AG08396 (cell line): ENCODE data around the gene C2CD5.
"Not testable (repeated sequence)": the region's sequence is repeated elsewhere in the genome, so short reads cannot be mapped to it uniquely, and the experiment has no call there.

Experiments
- DNase-seq: peaks from one replicate; pipeline ENCODE4 v3.0.0; 2012; ENCODE audit warnings: low spot score, mixed read lengths

C2CD5 gene

DNA sequence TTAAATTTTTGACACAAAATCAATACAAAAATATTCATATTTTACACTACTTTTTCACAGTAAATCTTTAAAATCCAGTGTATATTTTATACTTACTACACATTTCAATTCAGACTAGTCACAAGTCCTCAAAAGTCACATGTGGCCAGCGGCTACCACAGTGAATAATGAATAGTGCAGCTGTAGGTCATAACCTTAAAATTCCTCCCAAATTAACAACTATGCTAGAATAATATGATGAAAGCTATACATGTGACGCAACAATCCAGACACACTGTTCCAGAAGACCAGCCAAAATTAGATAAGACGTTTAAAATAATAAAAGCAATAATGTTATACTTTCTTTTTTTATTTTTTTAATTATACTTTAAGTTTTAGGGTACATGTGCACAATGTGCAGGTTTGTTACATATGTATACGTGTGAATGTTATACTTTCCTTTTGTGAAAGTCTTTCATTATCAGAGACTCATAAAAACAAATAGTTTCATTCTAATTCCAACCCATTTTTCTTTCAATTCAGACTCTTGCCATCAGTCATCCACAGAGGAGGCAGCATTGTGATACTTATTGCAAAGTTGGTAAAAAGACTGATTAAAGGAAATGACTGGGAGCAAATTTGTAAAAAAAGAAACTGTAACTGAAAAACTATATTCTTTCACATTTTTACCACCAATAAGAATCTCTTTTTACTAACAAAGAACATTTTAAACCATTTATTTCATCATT, 67.0 kb downstream of the C2CD5 start:
- DNase-seq = peak; percentile 10

- no peak for DNase-seq
Observed at GRCh38 chr12:22476133-22476532, 68.2 kb downstream of the C2CD5 start.

GRCh38 chr12:22474970-22475720, 69.2 kb downstream of the C2CD5 start:
- DNase-seq = no peak

- no peak for DNase-seq
Observed at GRCh38 chr12:22473212-22473611, 71.1 kb downstream of the C2CD5 start.

DNA sequence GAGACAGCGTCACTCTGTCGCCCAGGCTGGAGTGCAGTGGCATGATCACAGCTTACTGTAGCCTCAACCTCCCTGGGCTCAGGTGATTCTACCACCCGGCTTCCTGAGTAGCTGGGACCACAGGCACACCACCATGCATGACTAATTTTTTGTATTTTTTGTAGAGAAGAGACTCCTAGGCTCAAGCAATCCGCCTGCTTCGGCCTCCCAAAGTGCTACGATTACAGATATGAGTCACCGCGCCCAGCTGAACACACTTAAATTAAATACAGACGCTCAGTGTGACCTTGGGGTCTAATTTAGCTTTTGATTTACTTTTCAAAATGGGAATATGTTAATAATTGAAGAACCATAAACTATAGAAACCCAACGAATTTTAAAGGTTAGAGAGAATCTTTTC, 77.2 kb downstream of the C2CD5 start:
- no peak for DNase-seq

DNA sequence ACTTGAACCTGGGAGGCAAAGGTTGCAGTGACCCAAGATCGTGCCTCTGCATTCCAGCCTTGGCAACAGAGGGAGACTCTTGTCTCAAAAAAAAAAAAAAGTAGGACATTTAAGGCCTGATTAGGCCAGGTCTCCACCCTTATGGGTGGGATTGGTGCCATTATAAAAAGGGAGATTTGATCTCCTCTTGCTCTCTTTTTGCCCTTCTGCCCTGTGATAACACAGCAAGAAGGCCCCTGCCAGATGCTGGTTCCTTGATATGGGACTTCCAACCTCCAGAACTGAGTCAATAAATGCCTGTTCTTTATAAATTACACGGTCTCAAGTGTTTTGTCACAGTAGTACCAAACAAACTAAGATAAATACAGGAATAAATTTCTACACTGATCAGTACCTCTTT, 81.0 kb downstream of the C2CD5 start:
- no peak for DNase-seq

- no peak for DNase-seq
Observed at GRCh38 chr12:22461786-22462185, 82.6 kb downstream of the C2CD5 start.

DNA sequence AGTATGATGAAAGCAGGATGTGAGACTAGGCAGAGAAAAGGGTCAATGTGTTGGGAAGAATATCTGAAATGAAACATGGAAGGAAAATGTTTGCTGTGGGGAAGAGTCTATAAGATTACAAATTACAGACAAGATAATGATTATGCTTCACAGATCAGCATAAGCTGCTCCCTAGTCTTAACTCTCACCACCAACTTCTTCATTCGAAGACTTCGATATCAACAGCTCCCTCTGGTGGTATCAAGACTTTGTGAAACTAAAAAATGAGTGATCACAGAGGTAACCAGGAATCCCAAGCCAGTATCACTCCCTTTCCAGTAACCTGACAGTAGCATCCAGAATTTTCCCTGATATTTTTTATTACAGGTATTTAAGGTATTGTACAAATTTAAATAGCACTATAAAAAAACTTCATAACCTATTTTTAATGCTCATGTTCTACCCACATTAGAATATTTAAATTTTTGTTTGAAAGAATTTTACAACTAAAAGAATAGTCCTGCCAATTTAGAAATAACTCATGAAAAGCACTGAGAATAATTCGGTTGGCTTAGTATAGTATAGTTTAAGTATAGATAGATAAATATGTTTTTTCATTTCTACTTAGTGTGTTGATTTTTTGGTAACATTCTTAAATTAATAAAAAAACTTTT, 84.4 kb downstream of the C2CD5 start:
- DNase-seq = peak; percentile 12

DNA sequence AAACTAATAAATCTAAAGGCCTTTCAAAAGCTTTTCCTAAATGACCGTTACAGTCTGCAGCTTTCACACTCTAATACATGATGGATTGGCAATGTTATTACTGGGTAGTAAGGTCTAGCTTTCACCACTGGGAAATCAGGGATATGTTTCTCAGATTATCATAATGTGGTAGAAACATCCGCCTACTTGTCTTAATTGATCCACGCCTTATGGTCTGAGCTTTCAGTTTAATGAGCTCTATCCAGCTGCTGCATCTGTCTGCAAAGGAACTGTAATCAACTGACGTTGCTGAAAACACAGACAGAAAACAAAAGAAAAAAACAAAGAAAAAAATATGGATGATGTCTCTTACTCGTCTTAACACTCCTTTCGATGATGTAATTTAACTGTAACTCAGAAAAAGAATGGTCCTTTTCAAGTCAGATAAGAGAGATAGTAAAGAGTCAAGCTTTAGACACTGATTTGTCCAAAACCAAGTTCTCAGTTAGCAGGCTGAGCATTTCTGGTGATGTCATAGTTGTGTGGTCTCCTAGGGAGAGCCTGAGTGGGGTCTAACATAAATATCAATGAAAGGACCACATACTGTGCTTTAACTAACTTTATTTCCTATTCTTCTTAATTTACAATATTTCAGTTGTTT, 85.9 kb downstream of the C2CD5 start:
- no peak for DNase-seq

DNA sequence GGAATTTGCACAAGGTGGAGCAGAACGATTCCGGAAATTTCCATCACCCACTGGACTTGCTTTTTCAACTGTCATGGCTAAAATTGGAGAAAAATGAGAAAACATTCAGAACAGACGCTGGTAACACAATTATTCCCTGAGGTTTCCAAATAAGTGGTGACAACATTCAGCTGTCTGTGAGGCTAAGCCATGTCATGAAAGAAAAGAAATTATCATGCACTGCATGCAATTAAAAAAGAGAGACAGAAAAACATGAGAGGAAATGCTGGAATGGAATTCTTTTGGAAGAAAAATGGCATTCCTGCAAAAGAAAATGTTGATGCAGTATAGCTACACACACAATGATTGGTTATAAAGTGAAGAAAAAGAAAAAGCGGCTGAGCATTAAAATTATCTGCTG, 87.3 kb downstream of the C2CD5 start:
- no peak for DNase-seq

DNA sequence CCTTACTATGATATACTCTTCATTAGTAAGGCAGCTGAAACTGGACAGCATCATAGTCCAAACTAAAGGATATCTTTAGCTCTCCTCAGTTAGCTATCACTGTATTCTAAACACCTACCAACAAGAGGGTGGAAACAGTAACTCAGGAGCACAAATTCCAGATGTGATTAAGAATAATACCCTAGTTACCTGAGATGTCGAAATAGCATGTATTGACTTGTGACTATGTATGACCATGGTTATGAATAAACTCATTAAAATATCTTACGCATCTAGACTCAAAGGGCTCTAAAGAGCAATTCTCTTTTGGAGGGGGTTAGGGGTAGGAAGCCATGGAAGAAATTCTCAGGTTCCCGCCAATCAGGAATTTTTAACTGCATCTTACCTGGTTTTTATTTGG, 90.8 kb downstream of the C2CD5 start:
- DNase-seq = no peak

DNA sequence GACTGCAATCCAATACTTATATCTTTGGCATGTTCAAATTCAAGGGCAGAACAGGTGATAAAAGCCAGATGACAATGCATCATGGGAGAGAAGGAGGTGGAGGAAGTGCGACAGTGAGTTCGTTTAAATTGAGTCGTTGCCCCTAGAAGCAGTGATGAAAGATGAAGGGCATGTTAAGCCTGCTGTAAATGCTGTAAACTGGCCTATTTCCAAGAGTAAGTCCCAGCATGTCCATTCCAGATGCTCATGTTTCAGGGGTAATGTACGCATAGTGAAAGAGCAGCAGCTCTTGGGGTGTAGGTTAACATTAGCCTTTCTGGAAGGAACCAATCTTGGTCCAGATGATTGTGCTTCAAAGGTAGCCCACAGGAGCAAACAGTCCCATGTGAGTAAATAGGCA, 97.1 kb downstream of the C2CD5 start:
- DNase-seq = no peak

- DNase-seq = not testable (repeated sequence)
Observed at GRCh38 chr12:22444317-22444665, 100.1 kb downstream of the C2CD5 start.

- peak; percentile 70 for DNase-seq
Observed at GRCh38 chr12:22443379-22444316, 100.7 kb downstream of the C2CD5 start.

- no peak for DNase-seq
Observed at GRCh38 chr12:22437031-22437806, 107.1 kb downstream of the C2CD5 start.

GRCh38 chr12:22435583-22435982, 108.8 kb downstream of the C2CD5 start:
- DNase-seq = no peak

- DNase-seq = no peak
Observed at GRCh38 chr12:22431693-22432251, 112.6 kb downstream of the C2CD5 start.

- no peak for DNase-seq
Observed at GRCh38 chr12:22416801-22417200, 127.5 kb downstream of the C2CD5 start.

- no peak for DNase-seq
Observed at GRCh38 chr12:22415342-22416309, 128.7 kb downstream of the C2CD5 start.
